ENCODE data around the gene KANSL1. TPM values are rescaled to one million over a fixed set of nuclear protein-coding genes. Genes with fewer than 3 reads are reported as not detected.

The KANSL1 gene
- polyA plus RNA-seq, 1 of the 3 experiments (the other 2 are of a cell fraction), result 10.0 TPM

DNA sequence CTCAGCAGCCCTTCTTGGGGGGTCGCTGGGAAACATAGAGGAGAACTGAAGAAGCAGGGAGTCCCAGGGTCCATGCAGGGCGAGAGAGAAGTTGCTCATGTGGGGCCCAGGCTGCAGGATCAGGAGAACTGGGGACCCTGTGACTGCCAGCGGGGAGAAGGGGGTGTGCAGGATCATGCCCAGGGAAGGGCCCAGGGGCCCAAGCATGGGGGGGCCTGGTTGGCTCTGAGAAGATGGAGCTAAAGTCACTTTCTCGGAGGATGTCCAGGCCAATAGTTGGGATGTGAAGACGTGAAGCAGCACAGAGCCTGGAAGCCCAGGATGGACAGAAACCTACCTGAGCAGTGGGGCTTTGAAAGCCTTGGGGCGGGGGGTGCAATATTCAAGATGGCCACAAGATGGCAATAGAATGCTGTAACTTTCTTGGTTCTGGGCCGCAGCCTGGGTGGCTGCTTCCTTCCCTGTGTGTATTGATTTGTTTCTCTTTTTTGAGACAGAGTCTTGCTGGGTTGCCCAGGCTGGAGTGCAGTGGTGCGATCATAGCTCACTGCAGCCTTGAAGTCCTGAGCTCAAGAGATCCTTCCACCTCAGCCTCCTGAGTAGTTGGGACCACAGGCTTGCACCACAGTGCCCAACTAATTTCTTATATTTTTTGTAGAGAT lies 190.8 kb downstream of the KANSL1 start:
- 19% methylated on average over 8 of the region's 8 CpGs for WGBS (ENCODE audit: low lambda C conversion rate)
- H4K20me1 ChIP-seq (ENCODE audit: insufficient read depth), result no peaks in the 10 kb centered on the region
- POLR2A ChIA-PET, result no interaction called here
- no peaks in the 10 kb centered on the region for H3K9me2 ChIP-seq
- no peak overlapping the region for H3K27ac ChIP-seq (ENCODE audit: low read depth in 2 of 2, low read length in 1 of 2)
- DNase-seq, result peak; percentile 89
- no peak overlapping the region for H3K9ac ChIP-seq
- no peaks in the 10 kb centered on the region for H3K9me3 ChIP-seq
- peak overlapping the region; percentile 4; the same call in 1 of the 2 replicates for H2AFZ ChIP-seq (ENCODE audit: low read depth)
- no peaks in the 10 kb centered on the region for H3K36me3 ChIP-seq (replicated peaks in 1 of 2; ENCODE audit: control insufficient read depth in 1 of 2, insufficient read depth in 2 of 2, low read length in 1 of 2)
- H3K27me3 ChIP-seq (ENCODE audit: insufficient read depth), result no peaks in the 10 kb centered on the region
- H3F3A ChIP-seq (replicated peaks; ENCODE audit: insufficient read depth), result no peaks in the 10 kb centered on the region
- peaks cover 0 to 9% of the 10 kb centered on the region in 2 experiments; a peak in 1 of 4 replicates for H3K4me1 ChIP-seq (ENCODE audit: control insufficient read depth in 1 of 2, insufficient read depth in 2 of 2, low read depth in 1 of 2, low read length in 1 of 2)
- CTCF ChIA-PET, result interaction anchor here (0.6 to 8.5 kb wide), 52 partner anchors 11 to 940 kb away, joined by 3 to 104 read pairs (median 4); partner anchors contain the start of genes ACBD4 and KANSL1
- no peak overlapping the region for H3K4me2 ChIP-seq
- TF ChIP-seq, protein P1, sequence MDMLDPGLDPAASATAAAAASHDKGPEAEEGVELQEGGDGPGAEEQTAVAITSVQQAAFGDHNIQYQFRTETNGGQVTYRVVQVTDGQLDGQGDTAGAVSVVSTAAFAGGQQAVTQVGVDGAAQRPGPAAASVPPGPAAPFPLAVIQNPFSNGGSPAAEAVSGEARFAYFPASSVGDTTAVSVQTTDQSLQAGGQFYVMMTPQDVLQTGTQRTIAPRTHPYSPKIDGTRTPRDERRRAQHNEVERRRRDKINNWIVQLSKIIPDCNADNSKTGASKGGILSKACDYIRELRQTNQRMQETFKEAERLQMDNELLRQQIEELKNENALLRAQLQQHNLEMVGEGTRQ (IDR thresholded peaks at IDR 0.05; ENCODE audit: borderline replicate concordance, low read depth, low read length), result no peak
- TF ChIP-seq MEF2A (IDR thresholded peaks at IDR 0.05; ENCODE audit: borderline replicate concordance, low read depth) (no peak), RCOR1 (IDR thresholded peaks at IDR 0.05; ENCODE audit: low read length) (0 out of 2 replicates have a peak, but pooled peaks have one; percentile 24), CHD2 (IDR thresholded peaks at IDR 0.05; ENCODE audit: low read length, partially characterized antibody) (peak; percentile 17), SMC3 (IDR thresholded peaks at IDR 0.05; ENCODE audit: low read depth, low read length) (peak; percentile 89), RXRA (IDR thresholded peaks at IDR 0.05; ENCODE audit: borderline replicate concordance, low read depth) (no peak), YY1 (IDR thresholded peaks at IDR 0.05; ENCODE audit: low read depth) (no peak), RAD21 (IDR thresholded peaks at IDR 0.05; ENCODE audit: low read length) (peak; percentile 96), EZH2phosphoT487 (IDR thresholded peaks at IDR 0.05; ENCODE audit: borderline replicate concordance, low read depth) (no peak), EP300 (IDR thresholded peaks at IDR 0.05; ENCODE audit: borderline replicate concordance in 1 of 2, low read depth in 1 of 2, low read length in 1 of 2) (no peak), GABPA (IDR thresholded peaks at IDR 0.05; ENCODE audit: low read depth) (no peak), MXI1 (IDR thresholded peaks at IDR 0.05; ENCODE audit: low read depth, low read length) (no peak), NFIC (IDR thresholded peaks at IDR 0.05; ENCODE audit: borderline replicate concordance) (no peak), RFX5 (IDR thresholded peaks at IDR 0.05; ENCODE audit: low read length) (0 out of 2 replicates have a peak, but pooled peaks have one; percentile 33)
- TF ChIP-seq, protein P2, sequence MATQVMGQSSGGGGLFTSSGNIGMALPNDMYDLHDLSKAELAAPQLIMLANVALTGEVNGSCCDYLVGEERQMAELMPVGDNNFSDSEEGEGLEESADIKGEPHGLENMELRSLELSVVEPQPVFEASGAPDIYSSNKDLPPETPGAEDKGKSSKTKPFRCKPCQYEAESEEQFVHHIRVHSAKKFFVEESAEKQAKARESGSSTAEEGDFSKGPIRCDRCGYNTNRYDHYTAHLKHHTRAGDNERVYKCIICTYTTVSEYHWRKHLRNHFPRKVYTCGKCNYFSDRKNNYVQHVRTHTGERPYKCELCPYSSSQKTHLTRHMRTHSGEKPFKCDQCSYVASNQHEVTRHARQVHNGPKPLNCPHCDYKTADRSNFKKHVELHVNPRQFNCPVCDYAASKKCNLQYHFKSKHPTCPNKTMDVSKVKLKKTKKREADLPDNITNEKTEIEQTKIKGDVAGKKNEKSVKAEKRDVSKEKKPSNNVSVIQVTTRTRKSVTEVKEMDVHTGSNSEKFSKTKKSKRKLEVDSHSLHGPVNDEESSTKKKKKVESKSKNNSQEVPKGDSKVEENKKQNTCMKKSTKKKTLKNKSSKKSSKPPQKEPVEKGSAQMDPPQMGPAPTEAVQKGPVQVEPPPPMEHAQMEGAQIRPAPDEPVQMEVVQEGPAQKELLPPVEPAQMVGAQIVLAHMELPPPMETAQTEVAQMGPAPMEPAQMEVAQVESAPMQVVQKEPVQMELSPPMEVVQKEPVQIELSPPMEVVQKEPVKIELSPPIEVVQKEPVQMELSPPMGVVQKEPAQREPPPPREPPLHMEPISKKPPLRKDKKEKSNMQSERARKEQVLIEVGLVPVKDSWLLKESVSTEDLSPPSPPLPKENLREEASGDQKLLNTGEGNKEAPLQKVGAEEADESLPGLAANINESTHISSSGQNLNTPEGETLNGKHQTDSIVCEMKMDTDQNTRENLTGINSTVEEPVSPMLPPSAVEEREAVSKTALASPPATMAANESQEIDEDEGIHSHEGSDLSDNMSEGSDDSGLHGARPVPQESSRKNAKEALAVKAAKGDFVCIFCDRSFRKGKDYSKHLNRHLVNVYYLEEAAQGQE (IDR thresholded peaks at IDR 0.05; ENCODE audit: low read depth, low read length), result no peak
- TF ChIP-seq, protein P3, sequence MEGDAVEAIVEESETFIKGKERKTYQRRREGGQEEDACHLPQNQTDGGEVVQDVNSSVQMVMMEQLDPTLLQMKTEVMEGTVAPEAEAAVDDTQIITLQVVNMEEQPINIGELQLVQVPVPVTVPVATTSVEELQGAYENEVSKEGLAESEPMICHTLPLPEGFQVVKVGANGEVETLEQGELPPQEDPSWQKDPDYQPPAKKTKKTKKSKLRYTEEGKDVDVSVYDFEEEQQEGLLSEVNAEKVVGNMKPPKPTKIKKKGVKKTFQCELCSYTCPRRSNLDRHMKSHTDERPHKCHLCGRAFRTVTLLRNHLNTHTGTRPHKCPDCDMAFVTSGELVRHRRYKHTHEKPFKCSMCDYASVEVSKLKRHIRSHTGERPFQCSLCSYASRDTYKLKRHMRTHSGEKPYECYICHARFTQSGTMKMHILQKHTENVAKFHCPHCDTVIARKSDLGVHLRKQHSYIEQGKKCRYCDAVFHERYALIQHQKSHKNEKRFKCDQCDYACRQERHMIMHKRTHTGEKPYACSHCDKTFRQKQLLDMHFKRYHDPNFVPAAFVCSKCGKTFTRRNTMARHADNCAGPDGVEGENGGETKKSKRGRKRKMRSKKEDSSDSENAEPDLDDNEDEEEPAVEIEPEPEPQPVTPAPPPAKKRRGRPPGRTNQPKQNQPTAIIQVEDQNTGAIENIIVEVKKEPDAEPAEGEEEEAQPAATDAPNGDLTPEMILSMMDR (IDR thresholded peaks at IDR 0.05), result peak; percentile 98
- TF ChIP-seq, protein P4, sequence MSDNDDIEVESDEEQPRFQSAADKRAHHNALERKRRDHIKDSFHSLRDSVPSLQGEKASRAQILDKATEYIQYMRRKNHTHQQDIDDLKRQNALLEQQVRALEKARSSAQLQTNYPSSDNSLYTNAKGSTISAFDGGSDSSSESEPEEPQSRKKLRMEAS (IDR thresholded peaks at IDR 0.05; ENCODE audit: low read depth), result no peak
- TF ChIP-seq, protein P5, sequence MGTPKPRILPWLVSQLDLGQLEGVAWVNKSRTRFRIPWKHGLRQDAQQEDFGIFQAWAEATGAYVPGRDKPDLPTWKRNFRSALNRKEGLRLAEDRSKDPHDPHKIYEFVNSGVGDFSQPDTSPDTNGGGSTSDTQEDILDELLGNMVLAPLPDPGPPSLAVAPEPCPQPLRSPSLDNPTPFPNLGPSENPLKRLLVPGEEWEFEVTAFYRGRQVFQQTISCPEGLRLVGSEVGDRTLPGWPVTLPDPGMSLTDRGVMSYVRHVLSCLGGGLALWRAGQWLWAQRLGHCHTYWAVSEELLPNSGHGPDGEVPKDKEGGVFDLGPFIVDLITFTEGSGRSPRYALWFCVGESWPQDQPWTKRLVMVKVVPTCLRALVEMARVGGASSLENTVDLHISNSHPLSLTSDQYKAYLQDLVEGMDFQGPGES (IDR thresholded peaks at IDR 0.05; ENCODE audit: low read depth, low read length), result no peak
- TF ChIP-seq, protein P6, sequence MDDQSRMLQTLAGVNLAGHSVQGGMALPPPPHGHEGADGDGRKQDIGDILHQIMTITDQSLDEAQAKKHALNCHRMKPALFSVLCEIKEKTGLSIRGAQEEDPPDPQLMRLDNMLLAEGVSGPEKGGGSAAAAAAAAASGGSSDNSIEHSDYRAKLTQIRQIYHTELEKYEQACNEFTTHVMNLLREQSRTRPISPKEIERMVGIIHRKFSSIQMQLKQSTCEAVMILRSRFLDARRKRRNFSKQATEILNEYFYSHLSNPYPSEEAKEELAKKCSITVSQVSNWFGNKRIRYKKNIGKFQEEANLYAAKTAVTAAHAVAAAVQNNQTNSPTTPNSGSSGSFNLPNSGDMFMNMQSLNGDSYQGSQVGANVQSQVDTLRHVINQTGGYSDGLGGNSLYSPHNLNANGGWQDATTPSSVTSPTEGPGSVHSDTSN (IDR thresholded peaks at IDR 0.05), result no peak
- H3K79me2 ChIP-seq (ENCODE audit: insufficient read depth), result no peaks in the 10 kb centered on the region
- no peak overlapping the region for H3K4me3 ChIP-seq (ENCODE audit: low read depth in 2 of 2, low read length in 1 of 2)
